T-helper 9 cell (primary cell): ENCODE results near the gene NR5A2.

Experiments
- DNase-seq: peaks from one replicate; pipeline ENCODE4 v3.0.0-alpha.2; 2020

NR5A2 gene

DNA sequence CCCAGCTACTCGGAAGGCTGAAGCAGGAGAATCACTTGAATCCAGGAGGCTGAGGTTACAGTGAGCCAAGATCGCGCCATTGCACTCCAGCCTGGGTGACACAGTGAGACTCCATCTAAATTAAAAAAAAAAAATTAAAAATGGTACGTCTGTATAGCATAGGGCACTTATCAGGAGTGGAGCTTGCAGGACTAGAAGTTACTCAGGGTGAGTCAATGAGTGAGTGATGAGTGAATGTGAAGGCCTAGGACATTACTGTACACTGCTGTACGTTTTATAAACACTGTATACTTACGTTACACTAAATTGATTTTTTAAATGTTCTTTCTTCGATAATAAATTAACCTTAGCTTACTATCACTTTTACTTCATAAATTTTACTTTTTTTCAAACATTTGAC is 183.6 kb downstream of the NR5A2 start:
- no peak for DNase-seq

DNA sequence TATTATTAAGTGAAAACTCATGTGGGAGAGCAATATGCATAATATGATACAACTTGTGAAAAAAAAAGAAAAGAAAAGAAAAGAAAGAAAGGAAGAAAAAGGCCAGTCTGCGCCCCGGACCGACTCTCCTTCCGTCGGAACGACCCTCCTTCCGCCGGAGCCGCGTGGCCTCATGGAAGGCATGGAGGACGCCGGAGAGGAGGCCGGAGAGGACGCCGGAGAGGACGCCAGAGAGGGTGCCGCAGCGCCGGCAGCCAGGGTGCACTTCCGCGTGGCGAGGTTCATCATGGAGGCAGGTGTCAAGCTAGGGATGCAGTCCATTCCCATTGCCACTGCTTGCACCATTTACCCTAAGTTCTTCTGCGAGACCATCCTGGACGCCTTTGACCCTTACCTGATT is 185.9 kb downstream of the NR5A2 start:
- DNase-seq = no peak

DNA sequence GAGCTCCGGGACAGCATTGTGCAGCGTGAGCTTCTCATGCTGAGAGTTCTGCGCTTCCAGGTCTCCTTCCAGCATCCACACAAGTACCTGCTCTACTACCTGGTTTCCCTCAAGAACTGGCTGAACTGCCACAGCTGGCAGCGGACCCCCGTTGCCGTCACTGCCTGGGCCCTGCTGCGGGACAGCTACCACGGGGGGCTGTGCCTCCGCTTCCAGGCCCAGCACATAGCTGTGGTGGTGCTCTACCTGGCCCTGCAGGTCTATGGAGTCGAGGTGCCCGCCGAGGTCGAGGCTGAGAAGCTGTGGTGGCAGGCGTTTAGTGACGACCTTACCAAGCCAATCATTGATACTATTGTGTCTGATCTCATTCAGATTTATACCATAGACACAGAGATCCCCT is 186.4 kb downstream of the NR5A2 start:
- no peak for DNase-seq

DNA sequence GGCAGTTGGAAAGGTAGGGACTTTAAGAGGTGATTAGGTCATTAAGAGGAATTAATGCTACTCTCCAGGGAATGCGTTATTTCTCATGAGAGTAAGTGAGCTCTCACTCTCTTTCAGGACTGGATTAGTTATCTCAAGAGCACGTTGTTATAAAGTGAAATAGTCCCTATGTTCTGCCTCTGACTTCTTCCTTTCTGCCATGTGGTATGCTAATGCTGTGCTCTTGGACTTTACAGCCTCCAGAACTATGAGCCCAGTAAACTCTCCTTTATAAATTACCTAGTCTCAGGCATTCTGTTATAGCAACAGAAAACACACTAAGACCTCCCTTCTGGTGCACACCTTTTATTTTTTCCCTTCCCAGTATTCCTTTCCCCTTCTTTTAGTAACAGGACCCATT is 187.8 kb downstream of the NR5A2 start:
- no peak for DNase-seq

DNA sequence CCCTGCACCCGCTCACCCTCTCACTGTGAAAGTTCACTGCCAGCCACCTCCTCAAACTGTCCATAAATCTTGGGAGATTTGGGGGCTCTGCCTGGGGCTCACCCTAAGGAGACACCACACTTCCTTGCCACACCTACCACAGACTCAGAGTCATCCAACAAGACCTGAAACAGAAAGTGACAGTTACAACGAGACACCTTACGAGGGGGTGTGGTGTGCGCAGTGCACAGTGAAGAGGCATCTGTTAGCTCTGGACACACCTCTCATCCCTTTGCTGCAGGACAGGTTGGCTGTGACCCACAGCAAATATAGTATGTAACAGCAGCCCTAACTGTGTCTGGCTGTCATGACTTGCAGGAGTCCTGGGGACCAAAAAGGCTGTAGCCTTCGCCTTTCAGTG is 190.2 kb downstream of the NR5A2 start:
- no peak for DNase-seq

DNA sequence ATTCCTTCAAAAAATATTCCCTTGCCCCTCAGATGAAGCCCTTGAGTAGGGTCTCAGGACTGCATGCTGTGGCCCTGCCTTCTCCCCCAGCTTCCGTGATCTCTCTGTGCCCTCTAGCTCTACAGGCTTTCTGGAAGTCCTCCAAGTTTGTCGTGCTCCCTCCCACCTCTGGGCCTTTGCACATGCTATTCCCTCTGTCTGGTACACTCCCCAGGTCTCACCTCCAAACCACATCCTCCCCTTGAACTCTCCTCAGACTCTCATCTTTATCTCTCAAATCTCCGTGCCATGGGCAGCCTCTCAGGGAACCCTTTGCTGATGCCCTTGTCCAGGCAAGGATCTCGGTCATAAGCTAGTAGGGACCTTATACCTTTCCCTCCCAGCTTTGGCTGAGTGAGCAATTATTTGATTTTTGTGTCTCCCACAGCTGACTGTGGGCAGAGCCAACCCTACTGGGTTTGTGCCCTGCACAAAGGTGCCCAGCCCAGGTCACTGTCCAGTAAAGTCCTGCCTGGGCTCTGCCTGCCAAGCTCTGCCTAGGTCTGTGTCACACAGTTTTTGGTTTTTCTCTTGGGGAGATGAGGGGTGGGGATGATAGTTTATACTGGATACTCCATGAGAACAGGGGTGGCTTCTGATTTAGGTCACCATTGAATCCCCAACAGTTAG is 194.2 kb downstream of the NR5A2 start:
- DNase-seq = no peak

DNA sequence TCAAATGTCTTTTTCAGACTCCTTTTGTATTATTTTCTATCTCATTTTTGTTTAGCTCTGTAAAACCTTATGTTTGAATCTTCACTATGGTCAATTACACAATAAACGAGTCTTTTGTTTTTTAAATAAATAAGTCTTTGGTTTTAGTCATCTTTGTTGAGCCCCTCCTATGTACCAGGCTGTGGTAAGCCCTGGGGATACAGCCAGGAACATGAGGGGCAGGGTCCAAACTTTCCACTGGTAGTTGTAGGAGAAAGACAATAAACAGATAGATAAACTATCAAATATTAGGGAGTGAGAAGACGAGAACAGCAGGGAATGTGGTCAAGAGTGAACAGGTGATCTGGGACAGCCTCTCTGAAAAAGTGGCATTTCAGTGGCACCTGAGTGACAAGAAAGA is 195.7 kb downstream of the NR5A2 start:
- DNase-seq = no peak

DNA sequence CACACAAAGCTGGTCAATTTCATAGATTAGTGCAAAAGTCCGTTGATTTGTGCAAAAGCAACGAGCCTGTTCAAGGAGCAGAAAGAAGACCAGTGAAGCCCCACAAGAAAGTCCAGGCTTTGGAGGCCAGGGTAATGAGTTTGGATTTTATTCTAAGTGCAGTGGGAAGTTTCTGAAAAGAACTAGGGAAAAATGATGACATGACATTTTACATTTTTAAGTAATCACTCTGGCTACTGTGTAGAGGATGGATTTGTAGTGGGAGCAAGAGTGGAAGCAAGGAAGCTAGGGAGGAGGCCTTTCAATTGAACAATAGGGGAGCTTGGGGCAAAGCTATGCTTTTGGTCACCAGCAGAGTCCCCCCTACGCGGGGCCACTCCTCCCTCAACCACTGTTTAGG is 196.1 kb downstream of the NR5A2 start:
- no peak for DNase-seq

DNA sequence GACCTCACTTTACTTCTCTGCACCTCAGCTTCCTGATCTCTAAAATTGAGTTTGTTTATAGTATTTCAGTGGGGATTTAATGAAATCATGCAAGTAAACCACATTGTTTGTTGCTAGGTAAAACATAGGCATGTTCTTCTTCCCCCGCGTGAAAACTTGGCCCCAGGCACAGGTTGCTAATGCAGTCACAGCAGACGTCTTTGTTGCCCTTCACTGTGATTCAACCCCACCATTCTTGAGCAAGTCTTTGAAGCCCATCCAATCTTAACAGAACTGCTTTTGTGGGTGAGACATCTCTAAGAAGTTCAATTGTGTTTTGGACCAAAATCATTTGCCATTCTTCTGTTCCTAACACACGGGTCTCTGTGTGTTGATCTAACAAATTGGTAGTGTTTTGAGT is 196.8 kb downstream of the NR5A2 start:
- DNase-seq = no peak

DNA sequence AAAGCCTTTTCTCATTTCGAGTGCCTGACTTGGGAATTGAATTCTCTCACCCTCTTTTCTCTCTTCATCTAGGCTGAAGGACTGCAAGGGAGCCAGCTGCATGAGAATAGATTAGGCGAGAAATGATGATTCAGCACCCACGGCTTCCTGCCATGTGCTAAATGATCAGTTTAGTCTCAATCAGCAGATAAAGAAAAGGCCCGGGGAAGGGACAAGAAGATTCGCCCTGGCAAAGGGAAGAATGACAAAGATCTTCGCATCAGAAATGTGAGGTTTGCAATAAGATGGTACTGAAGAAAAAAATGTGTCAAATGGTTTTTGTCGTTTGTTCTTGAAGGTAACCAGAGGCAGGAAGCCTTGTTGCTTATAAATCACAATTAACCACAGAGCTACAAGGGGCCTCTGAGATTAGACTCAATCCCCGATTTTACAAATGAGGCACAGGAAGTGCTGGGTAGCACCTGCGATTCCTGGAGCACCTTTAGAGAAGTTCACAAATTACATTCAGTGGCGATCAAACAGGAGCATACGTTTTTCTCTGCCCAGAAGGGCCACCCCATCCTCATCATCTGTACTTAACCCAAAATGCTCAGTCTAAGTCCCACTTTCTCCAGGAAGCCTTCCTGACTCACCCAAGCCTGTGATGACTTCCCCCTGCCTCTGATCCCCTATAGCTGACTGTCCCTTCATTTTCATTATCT is 198.9 kb downstream of the NR5A2 start:
- no peak for DNase-seq

DNA sequence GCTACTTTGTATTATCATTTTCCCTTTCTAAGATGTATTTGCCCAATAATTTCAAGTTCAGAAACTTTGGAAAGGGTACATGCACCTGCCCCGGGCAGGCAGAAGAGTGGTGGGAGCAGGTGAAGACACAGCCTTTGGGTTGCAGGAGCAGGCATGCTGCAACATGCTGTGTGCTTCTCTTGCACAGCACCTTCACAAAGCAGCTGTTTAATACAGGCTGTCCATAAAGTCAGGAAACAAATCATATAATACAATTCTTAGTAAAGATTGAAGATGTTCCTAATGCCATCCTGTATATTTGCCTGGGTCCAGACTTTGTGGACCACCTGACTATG is 199.4 kb downstream of the NR5A2 start:
- no peak for DNase-seq
